HG03060 (cell line): ENCODE measurements around the gene PRICKLE2.

Experiments
- ATAC-seq: cut with Tn5 transposase; IDR thresholded peaks from one replicate; pipeline ENCODE4 v1.9.1; 2021; ENCODE audit warnings: low read depth, moderate number of reproducible peaks; ENCODE audit not compliant: unreplicated experiment

The PRICKLE2 gene

GRCh38 chr3:64082411-64082810 is 142.9 kb downstream of the PRICKLE2 start:
- ATAC-seq, result no peak

- no peak for ATAC-seq
Observed at GRCh38 chr3:64081235-64081630, 144.0 kb downstream of the PRICKLE2 start.

- ATAC-seq, result no peak
Observed at GRCh38 chr3:64080616-64081234, 144.5 kb downstream of the PRICKLE2 start.

GRCh38 chr3:64079369-64080150 is 145.7 kb downstream of the PRICKLE2 start:
- ATAC-seq, result no peak

- no peak for ATAC-seq
Observed at GRCh38 chr3:64078966-64079365, 146.3 kb downstream of the PRICKLE2 start.

GRCh38 chr3:64074895-64075679 is 150.2 kb downstream of the PRICKLE2 start:
- no peak for ATAC-seq

GRCh38 chr3:64074060-64074459 is 151.2 kb downstream of the PRICKLE2 start:
- no peak for ATAC-seq

GRCh38 chr3:64073158-64073761 is 152.0 kb downstream of the PRICKLE2 start:
- ATAC-seq, result no peak

GRCh38 chr3:64072126-64072525 is 153.1 kb downstream of the PRICKLE2 start:
- ATAC-seq, result no peak

- no peak for ATAC-seq
Observed at GRCh38 chr3:64070704-64071103, 154.6 kb downstream of the PRICKLE2 start.

- ATAC-seq, result no peak
Observed at GRCh38 chr3:64067506-64068346, 157.5 kb downstream of the PRICKLE2 start.

GRCh38 chr3:64064804-64065203 is 160.5 kb downstream of the PRICKLE2 start:
- ATAC-seq, result no peak

- no peak for ATAC-seq
Observed at GRCh38 chr3:64063983-64064438, 161.3 kb downstream of the PRICKLE2 start.

GRCh38 chr3:64063207-64063982 is 161.9 kb downstream of the PRICKLE2 start:
- ATAC-seq, result no peak

- no peak for ATAC-seq
Observed at GRCh38 chr3:64061628-64062027, 163.6 kb downstream of the PRICKLE2 start.

- ATAC-seq, result no peak
Observed at GRCh38 chr3:64059484-64060175, 165.6 kb downstream of the PRICKLE2 start.

GRCh38 chr3:64058566-64058965 is 166.7 kb downstream of the PRICKLE2 start:
- ATAC-seq, result no peak

- ATAC-seq, result no peak
Observed at GRCh38 chr3:64057231-64057630, 168.0 kb downstream of the PRICKLE2 start.
